GM19395 (cell line): ENCODE results near the gene PCP4.
"Not testable (repeated sequence)": the region's sequence is repeated elsewhere in the genome, so short reads cannot be mapped to it uniquely, and the experiment has no call there.

Experiments
- ATAC-seq: cut with Tn5 transposase; IDR thresholded peaks from one replicate; pipeline ENCODE4 v1.9.1; 2021; ENCODE audit warnings: mild to moderate bottlenecking, moderate library complexity; ENCODE audit not compliant: unreplicated experiment

The PCP4 gene

DNA sequence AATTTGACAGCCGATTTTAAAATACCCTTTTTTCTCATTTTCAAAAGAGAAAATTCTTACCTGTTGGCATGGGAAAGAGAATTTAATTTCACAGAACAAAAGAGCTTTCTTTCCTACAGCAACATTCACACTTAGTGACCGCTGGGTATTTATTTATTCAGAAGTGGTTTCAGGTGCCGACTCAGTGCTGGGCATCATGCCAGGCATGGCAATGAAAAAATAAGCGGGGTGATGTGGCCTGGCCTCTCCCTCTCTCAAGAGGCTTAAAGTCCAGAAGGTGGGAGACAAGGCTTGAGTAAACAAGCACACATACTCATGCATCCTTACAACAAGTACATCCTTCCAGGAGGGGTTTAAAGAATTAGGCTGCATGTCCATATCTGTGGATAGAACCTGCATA lies 4.1 kb upstream of the PCP4 start:
- ATAC-seq, result no peak

DNA sequence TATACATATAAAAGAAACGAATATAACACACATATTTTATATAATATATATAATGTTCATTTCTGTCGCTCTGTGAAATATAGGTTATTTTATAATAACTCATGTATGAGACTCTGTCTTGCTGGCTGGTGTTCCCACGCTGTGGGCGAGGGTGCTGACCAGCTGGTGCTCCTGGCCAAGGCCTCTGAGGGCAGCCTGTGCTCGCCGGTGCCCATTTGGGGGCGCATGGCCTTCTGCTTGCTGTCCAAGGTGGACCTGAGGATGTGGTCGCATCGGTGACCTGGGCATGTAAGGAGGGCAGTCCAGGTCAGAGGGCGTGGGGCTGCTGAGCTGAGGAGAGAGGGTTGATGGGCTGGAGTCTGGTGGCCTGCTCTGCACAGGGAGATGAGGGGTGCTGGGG lies 1.1 kb upstream of the PCP4 start:
- no peak for ATAC-seq

DNA sequence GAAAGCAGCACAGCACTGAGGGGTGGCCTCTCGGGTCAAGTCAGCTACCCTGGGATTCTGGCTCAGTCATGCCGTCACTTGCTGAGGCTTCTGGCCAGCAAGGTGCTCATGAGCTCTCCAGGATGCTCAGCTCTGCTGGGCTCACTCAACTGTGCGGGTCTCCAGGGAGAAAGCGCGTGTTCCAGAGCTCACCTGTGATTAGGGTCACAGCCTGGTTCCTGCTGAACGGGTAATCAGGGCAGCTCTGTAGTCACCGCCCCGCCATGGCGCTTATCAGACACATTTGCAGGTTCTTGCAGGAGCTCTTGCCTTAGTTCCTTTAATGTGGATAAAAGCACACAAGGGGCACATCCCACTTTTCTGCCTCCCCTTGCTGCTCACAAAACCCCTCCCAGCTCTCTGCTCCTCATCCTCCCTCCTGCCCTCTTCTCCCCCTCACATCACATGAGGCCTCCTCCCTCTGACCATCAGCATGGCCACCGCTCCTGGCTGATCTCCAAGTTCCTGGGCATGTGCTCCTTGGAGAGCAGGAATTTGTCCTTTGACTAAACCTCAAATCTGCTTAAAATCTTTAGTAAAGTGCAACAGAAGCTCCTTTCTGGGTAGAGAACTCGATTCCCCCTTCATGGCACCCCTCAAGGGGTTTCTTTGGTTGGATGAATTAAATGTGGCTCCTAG lies 2.0 kb downstream of the PCP4 start:
- no peak for ATAC-seq

DNA sequence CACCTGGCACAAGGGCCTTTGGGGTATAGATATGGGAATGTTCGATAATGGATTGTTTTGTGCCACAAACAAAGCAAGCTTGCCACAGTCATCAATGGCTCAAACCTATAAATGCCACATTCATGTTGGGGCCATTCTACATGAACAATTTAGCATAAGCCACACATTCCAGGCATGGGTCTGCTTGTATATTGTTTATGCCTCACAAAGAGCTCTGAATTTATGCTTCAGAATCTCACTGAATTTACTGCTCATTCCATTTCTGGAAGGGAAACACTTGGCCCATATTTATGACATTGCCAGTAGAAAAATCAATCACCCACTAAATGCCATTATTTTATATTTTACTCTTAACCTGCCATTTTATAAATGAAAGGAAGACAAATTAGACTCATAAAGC lies 6.4 kb downstream of the PCP4 start:
- no peak for ATAC-seq

DNA sequence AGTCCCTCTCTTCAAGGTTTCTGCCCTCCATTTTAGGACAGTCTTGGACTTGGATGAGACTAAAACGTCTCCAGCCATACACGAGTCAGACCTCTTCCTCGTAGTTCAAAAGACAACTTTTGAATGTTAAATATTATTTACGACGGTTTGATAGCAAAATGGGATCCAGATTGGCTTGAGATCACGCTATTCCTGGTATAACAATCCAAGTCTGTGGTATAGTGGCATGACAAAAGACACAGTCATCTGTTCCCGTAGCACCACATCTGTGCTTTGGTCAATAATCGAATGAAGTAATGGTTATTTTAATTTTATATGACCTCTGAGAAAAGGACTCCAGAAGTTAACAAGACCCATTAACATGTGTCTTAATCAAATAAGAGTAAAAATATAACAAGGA lies 7.0 kb downstream of the PCP4 start:
- ATAC-seq, result no peak

DNA sequence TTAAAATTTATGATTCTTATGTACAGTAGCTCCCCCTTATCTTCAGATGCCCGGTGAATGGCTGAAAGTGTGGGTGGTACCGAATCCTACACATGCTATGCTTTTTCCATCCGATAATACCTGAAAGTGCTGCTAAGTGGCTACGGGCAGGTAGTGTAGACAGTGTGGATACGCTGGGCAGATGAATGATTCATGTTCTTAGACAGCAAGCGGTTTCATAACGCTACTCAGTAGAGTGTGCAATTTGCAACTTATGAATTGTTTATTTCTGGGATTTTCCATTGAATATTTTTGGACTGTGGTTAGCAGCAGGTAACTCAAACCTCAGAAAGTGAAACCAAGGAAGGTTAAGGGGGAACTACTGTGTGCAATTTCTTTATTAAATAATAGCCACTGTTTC lies 7.5 kb downstream of the PCP4 start:
- ATAC-seq, result no peak

DNA sequence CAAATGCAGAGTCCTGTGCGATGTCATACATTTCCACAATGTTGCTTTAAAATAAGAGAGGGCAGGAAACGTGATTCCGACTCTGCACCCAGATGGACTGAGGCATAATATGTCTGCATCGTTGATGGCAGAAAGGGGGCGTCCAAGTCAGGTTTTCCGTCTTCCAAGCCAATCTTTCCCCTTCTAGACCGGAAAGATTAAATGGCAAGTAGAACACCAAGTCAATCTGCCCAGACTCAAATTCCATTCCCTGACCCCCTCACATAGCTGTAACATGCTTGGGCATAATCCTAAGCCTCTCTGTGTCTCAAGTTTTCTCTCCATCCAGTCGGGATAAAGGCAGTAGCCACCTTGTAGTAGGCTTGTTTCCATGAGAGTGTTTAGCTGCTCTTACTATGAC lies 14.4 kb downstream of the PCP4 start:
- no peak for ATAC-seq

DNA sequence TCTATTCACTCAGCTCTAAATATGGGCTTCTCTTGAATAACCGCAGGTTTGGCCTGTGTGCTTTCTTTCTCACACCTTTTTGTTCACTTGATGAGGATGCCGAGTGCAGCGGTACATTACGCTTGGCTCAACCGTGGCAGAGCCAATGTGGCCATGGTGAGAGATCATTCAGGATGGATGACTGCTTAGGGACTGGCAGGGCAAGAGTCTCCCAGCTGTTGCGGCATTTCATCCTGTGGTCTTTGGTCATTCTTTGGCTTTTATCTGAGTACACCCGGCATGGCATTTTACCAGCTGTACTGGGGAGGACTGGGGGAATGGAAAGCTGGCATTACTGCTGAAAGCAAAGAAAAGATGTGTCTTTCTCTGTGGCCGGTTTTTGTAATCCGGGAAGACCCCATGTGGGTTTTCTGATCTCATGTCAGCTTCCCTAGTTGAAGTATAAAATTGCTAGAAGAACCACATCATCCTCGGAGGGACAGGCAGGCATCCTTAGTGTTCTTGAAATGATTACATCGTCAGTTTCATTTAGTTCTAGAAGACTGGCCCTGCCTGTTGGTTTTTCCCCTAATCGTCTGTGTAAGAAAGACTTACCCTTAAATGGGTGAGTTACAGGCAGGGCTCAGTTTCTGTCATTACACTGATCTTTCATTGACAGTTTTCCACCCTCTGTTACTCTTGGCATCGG lies 15.1 kb downstream of the PCP4 start:
- ATAC-seq, result no peak

DNA sequence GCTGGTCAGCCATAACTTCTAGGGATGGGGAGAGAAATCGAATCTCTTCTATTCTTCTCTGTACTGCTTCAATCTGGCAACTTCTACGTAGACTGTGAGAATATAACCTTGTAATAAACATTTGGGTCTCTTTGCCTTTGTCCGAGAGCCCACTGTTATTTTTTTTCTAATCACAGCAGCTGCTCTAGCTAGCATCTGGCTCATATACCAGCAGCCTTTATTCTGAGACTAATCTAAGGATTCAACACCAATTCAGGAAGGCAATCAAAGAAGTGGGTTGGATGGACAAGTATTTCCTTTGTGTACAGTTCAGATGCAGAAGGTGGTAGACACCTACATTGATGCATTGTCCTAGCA lies 15.6 kb downstream of the PCP4 start:
- no peak for ATAC-seq

DNA sequence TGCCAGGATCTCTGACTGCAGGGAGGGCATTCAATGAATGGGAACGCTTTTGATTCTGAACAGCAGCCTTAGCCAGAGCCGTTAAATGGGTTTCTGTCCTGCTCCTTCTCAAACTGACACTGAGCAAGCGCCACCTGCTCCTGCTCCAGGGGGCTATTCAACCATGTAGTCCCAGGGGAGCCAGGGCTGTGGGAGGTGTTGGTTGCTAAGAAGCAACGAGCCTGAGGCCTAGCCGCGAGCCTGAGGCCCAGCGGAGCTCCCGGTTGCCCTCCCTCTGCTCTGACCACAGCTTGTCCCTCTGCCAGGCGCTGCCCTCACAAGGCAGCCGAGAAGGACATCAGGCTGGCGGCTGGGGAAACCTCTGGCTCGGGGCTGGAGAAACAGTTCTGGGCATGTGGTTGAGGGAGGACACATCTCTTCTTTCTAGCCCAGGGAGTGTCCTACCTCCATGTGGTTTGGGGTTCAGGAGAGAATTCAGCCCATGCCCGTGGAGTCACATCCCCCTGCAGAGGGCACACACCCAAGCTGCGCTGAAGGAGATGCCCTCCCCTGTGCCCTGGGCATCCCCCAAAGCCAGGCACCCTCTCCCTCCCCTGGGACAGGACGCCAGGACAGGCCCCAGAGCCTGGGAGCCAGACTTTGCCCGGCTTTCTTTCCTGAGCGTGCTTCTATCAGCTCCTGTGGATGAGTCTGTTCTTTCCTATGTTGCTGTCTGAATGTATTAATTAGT lies 18.0 kb downstream of the PCP4 start:
- no peak for ATAC-seq

DNA sequence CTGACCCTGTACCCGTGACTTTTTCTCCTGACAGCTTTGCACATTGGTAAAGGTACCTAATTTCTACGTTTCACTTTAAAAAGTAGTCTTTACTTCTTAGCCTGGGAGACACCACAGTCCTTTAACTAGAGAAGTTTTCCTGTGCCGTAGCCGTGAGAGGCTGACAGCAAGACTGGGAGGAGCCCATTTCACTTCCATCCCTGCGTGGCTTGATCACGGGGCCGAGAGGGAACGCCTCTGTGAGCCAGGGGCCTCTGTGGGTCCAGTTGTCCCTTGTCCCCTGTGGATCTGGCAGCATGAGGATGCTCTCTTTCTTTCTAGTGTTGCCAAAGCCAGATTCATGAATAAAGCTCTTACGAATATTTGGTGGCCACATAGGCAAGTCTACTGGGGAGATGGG lies 21.6 kb downstream of the PCP4 start:
- no peak for ATAC-seq

DNA sequence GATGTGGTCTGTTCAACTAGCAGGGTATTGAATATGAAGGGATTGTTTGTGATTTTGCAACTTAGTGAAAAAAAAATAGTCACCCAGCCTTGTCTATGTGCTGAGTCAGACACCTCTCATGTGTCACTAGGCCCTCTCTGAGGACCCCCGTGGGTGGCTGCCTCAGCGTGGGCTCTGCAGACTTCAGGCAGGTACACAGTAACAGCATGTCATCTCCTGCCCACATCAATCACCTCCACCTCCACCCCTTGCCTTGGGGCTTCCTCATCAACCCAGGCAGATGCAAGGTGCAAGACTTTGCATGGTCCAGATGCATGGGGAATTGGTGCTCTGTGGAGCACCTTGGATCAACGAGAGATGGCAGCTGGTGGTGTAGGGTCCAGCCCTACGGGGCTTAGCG lies 23.9 kb downstream of the PCP4 start:
- ATAC-seq, result no peak

DNA sequence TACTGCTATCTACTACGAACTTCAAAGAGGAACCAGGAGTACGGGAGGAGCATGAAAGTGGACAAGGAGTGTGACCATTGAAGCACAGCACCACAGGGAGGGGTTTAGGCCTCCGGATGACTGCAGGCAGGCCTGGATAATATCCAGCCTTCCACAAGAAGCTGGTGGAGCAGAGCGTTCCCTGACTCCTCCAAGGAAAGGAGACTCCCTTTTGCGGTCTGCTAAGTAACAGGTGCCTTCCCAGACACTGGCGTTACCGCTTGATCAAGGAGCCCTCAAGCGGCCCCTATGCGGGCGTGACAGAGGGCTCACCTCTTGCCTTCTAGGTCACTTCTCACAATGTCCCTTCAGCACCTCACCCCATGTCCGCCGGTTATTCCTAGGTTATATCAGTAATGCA lies 24.6 kb downstream of the PCP4 start:
- ATAC-seq, result not testable (repeated sequence)

DNA sequence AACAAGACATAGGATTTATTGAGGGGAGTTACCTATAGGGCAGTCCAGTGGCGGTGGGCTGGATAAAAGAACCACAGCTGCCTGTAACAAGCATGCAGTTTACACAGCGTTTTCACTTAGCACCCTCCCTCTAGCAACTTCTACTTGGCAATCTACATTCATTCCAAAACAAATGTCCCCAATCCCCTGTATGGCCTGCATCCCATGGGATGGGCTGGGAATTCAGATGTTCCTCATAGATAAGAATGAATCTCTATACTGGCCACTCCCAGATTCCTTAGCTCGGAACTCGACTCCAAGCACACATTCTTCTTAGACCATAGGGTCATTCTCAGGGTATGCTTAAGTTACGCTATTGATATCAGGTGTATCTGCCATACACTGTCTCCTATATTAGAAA lies 33.3 kb downstream of the PCP4 start:
- ATAC-seq, result no peak

DNA sequence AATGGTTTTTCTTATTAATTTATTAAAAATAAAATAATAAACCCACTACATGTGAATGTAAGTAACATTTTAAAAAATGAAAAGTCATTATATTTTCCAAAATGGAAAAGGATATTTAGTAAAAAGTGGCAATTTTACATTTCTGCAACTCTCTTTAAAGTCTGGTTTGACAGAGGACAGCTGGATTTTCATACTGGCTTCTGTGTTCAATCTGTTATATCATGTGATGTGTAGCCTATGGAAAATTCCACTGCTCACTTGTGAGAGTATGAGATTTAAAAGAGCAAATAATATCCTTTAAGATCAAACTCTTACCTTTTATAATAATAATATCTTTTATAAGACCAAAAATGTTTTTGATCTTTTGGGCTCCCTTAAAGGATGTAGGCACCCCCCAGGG lies 33.7 kb downstream of the PCP4 start:
- no peak for ATAC-seq

DNA sequence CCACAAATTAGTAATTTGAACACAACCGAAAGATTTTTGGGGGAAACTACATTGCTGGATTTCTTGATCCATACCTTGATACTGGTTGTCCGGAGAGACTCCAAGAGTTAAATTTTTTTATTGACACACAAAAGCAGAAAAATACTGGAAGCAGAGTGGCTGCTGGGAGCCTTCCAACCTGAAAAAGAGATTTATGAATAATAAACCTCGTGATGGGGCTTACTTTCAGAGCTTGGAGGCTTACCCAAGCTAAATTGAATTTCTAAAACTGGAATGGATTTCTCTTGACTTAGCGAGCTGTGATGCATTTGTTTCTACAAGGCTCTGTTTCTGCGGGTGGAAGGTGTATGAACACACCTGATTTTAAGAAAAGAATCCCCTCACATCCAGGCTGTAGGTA lies 35.7 kb downstream of the PCP4 start:
- ATAC-seq, result no peak

DNA sequence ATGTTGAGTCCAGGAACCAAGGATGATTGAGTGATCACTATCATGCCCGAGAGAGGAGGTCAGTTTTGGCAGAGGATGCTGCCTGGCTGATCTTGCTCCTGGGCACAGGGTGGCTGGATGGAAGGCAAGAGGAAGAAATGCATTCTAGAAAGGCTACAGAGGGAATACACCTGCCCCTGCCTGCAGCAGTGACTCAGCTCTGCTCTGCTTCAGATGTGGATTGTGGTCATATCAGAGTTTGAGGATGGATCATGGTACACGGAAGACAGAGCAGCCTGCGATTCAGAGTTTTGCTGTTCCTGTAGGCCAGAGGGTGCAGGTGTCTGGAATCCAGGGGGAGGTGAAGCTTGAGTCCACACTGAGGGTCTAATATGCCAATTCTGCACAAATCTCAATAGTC lies 37.2 kb downstream of the PCP4 start:
- ATAC-seq, result no peak

DNA sequence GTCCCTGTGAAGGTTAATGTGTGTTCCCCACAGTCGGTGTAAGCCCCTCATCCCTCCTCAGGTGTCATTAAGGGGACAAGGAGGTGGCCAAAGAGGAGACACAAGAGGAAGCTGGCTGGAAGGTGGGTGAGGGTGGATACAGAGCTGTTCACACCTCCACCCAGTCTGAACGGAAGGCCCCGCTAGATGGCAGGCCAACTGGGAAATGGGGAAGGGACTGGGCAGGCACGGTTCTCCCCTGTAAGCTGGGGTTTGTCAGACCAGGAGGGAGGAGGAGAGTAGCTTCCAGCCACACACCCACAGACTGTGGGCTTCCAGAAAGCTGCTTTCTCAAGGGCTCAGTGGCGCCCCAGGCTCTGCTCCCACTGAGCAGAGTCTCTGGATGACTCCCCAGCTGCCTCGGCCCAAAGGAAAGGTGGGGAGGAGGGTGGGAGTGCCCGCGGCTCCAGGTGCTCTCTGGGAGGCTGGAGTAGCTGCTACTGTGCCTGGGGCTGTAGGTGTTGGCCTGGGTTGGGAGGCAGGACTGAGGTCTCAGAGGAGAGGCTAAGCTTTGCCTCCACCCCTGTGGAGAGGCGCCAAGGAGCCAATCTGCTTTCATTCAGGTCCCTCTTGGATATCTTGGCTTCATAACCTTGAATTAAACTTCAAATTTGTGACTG lies 41.2 kb downstream of the PCP4 start:
- no peak for ATAC-seq

DNA sequence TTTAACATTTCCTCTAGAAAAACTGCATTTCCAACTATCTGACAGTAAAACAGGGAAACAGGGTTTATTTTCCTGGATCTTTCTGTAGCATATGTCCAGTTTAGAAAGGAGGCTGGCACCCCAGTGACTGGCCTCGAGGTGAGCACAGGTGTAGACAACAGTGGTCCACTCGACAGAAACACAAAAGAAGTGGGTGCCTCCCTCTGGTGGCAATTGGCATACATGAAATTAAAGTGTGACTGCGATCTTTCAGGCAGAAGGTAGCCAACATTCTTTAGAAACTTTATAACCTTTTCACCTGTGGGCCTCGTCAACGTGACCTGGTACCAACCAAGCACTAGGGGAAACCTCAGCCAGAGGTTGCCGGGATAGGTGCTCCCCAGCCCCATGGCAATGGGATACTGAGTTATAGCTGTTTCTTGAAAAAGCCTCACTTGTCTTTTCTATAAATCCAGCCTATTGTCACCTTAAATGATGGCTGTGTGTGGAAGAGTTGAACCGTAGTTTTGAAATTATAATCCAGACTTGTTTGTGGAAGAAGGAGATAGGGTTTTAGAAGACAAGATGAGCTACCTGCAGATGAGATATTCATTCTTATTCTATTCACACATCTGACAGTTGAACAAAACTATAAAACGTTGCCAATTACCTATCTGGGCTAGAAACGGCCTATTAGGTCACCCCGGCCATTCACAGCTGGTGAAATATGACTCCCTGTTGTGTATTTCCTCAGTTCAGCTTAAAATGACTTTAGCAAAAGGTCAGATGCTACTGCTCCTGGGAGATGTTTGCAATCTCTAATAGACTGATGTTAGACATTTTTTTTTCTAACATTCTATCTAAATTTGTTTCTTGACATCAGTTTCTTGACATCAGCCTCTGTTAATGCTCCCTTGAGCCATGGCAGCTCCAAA lies 44.3 kb downstream of the PCP4 start:
- no peak for ATAC-seq

DNA sequence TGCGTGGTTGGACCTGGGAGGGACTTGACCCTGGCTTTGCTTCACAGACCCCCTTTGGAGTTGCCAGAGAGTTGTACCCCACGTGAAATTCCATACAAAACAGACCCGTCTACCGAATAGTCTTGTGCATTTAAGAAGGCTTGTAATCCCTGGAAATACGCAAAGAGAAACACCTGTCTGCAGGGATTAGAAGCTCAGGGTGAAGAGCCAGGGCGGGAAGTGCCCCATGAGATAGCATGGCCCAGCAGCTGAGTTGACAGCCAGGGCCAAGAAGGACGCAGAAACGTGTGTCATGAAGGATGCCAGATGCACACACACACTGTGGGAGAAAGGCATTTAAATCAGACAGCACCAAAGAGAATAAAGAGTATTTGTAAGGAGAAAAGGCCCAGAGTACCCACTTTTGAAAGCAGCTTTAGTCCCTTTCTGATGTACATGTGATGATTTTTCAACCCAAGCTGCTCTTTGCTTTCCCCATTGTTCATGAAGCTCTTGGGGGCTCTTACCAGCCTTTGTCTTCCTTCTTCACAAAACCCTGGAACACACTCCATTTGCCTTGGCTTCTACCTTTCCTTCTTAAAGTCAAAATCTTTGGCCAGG lies 46.6 kb downstream of the PCP4 start:
- ATAC-seq, result no peak
